ENCODE measurements around the gene KRT82. TPM values are rescaled to one million over a fixed set of nuclear protein-coding genes. Genes with fewer than 3 reads are reported as not detected.
A peak's percentile ranks its signal among the peaks of the same experiment; 100 is the strongest.

Gene KRT82
- polyA plus RNA-seq, 2 of the 4 experiments (the other 2 are of a cell fraction): not detected

GRCh38 chr12:52360106-52360662 is 46.0 kb downstream of the KRT82 start (continued):
- TF ChIP-seq, protein P1, sequence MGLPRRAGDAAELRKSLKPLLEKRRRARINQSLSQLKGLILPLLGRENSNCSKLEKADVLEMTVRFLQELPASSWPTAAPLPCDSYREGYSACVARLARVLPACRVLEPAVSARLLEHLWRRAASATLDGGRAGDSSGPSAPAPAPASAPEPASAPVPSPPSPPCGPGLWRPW (IDR thresholded peaks at IDR 0.05): no peak

- WGBS (ENCODE audit: missing lambda C conversion rate): 79% methylated on average over 5 of the region's 5 CpGs
- no peaks in the 10 kb centered on the region for H3K9me3 ChIP-seq
- FAIRE-seq: no peak
- 0 out of 3 replicates have a peak, but pooled peaks cover 3% of the 10 kb centered on the region for H3K4me1 ChIP-seq
- no peak for TF ChIP-seq RARB (CRISPR knock-in tag; IDR thresholded peaks at IDR 0.05)
- TF ChIP-seq NR3C1 (IDR thresholded peaks at IDR 0.05): no peak
- ChIA-PET CTCF (interaction anchor here (1.5 to 46.1 kb wide), 6 partner anchors 12 to 621 kb away, joined by 5 to 1221 read pairs (median 12); no protein-coding TSS in a partner anchor), POLR2A (no interaction called here)
- peak overlapping the region in 1 of 2 experiments; percentile 15; a peak in 1 of 6 replicates for H3K27ac ChIP-seq
- H3K4me2 ChIP-seq: no peak overlapping the region
- no peak overlapping the region for H3K4me3 ChIP-seq
- ATAC-seq: no peak
- DNase-seq (ENCODE audit: low read depth in 1 of 2, low spot score in 1 of 2): no peak
Measured at GRCh38 chr12:52359621-52360061, 46.5 kb downstream of the KRT82 start.

GRCh38 chr12:52358575-52359350 is 47.4 kb downstream of the KRT82 start:
- no peak for FAIRE-seq
- Histone ChIP-seq H3K27ac (peak overlapping the region in 1 of 2 experiments; percentile 24; a peak in 1 of 6 replicates), H3K4me2 (no peak overlapping the region), H3K4me1 (0 out of 3 replicates have a peak, but pooled peaks cover 3% of the 10 kb centered on the region), H3K4me3 (no peak overlapping the region), H3K9me3 (no peaks in the 10 kb centered on the region)
- TF ChIP-seq CEBPB (IDR thresholded peaks at IDR 0.05): no peak
- CTCF ChIA-PET: interaction anchor here (0.7 to 46.1 kb wide), 8 partner anchors 13 to 586 kb away, joined by 3 to 1221 read pairs (median 6); no protein-coding TSS in a partner anchor
- WGBS (ENCODE audit: missing lambda C conversion rate): 81% methylated on average over 5 of the region's 5 CpGs
- no peak for DNase-seq (ENCODE audit: low read depth in 1 of 2, low spot score in 1 of 2)
- no peak for ATAC-seq
- POLR2A ChIA-PET: no interaction called here

- no peak overlapping the region for H3K4me2 ChIP-seq
- DNase-seq (ENCODE audit: low read depth in 1 of 2, low spot score in 1 of 2) (no peak), FAIRE-seq (no peak), ATAC-seq (no peak)
- WGBS (ENCODE audit: missing lambda C conversion rate): 86% methylated on average over 20 of the region's 20 CpGs
- ChIA-PET POLR2A (no interaction called here), CTCF (interaction anchor here (1.5 to 46.1 kb wide), 4 partner anchors 14 to 517 kb away, joined by 3 to 1221 read pairs (median 40); no protein-coding TSS in a partner anchor)
- 0 out of 3 replicates have a peak, but pooled peaks cover 3% of the 10 kb centered on the region for H3K4me1 ChIP-seq
- H3K4me3 ChIP-seq: no peak overlapping the region
- H3K27ac ChIP-seq: no peak overlapping the region
- H3K9me3 ChIP-seq: no peaks in the 10 kb centered on the region
- TF ChIP-seq ZFP36 (IDR thresholded peaks at IDR 0.05; ENCODE audit: borderline replicate concordance, partially characterized antibody) (no peak), MAFK (IDR thresholded peaks at IDR 0.05; ENCODE audit: partially characterized antibody) (no peak), NPAS2 (CRISPR knock-in tag; IDR thresholded peaks at IDR 0.05; ENCODE audit: borderline replicate concordance) (no peak), ZNF302 (CRISPR knock-in tag; IDR thresholded peaks at IDR 0.05) (no peak), FOSB (CRISPR knock-in tag; IDR thresholded peaks at IDR 0.05) (no peak), POLR2A (IDR thresholded peaks at IDR 0.05; ENCODE audit: low read length) (no peak), JUN (IDR thresholded peaks at IDR 0.05) (no peak), ESRRA (IDR thresholded peaks at IDR 0.05; ENCODE audit: borderline replicate concordance, low read length) (no peak), MAZ (IDR thresholded peaks at IDR 0.05; ENCODE audit: borderline replicate concordance, low read depth, low read length) (no peak), TP53 (CRISPR knock-in tag; IDR thresholded peaks at IDR 0.05) (no peak), EHMT2 (IDR thresholded peaks at IDR 0.05; ENCODE audit: low read depth) (no peak), MYC (IDR thresholded peaks at IDR 0.05; ENCODE audit: borderline replicate concordance, low read length) (no peak), REST (IDR thresholded peaks at IDR 0.05) (no peak), CTCF (IDR thresholded peaks at IDR 0.05) (no peak)
- TF ChIP-seq, protein P2, sequence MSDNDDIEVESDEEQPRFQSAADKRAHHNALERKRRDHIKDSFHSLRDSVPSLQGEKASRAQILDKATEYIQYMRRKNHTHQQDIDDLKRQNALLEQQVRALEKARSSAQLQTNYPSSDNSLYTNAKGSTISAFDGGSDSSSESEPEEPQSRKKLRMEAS (IDR thresholded peaks at IDR 0.05): no peak
- TF ChIP-seq, protein P3, sequence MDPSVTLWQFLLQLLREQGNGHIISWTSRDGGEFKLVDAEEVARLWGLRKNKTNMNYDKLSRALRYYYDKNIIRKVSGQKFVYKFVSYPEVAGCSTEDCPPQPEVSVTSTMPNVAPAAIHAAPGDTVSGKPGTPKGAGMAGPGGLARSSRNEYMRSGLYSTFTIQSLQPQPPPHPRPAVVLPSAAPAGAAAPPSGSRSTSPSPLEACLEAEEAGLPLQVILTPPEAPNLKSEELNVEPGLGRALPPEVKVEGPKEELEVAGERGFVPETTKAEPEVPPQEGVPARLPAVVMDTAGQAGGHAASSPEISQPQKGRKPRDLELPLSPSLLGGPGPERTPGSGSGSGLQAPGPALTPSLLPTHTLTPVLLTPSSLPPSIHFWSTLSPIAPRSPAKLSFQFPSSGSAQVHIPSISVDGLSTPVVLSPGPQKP (IDR thresholded peaks at IDR 0.05; ENCODE audit: low read depth, low read length): no peak
Measured at GRCh38 chr12:52356762-52357580, 49.2 kb downstream of the KRT82 start.
